GM15510 (cell line): Measurements from ENCODE around the gene VEZF1.

Source experiments
- POLR2A ChIP-seq: IDR thresholded peaks from 3 replicates; pipeline ENCODE4 v1.6.1; 2011; ENCODE audit warnings: borderline replicate concordance; ENCODE audit not compliant: insufficient read length; ENCODE audit errors: extremely low read depth

Gene VEZF1

GRCh38 chr17:57953705-57954396, 34.2 kb downstream of the VEZF1 start:
- no peak for TF ChIP-seq POLR2A

- no peak for TF ChIP-seq POLR2A
These were observed 34.8 kb downstream of the VEZF1 start for GRCh38 chr17:57953219-57953618.

GRCh38 chr17:57949649-57950048, 38.4 kb downstream of the VEZF1 start:
- TF ChIP-seq POLR2A: no peak

GRCh38 chr17:57948555-57949420, 39.3 kb downstream of the VEZF1 start:
- TF ChIP-seq POLR2A: no peak

- no peak for TF ChIP-seq POLR2A
These were observed 39.9 kb downstream of the VEZF1 start for GRCh38 chr17:57948169-57948554.

- TF ChIP-seq POLR2A: no peak
These were observed 40.7 kb downstream of the VEZF1 start for GRCh38 chr17:57947369-57947768.

- TF ChIP-seq POLR2A: no peak
These were observed 41.2 kb downstream of the VEZF1 start for GRCh38 chr17:57946798-57947358.

- TF ChIP-seq POLR2A: no peak
These were observed 41.9 kb downstream of the VEZF1 start for GRCh38 chr17:57945996-57946797.

- TF ChIP-seq POLR2A: no peak
These were observed 43.1 kb downstream of the VEZF1 start for GRCh38 chr17:57944908-57945307.

- no peak for TF ChIP-seq POLR2A
These were observed 44.4 kb downstream of the VEZF1 start for GRCh38 chr17:57943645-57944044.

GRCh38 chr17:57943140-57943539, 44.9 kb downstream of the VEZF1 start:
- no peak for TF ChIP-seq POLR2A

GRCh38 chr17:57941384-57942370, 46.4 kb downstream of the VEZF1 start:
- no peak for TF ChIP-seq POLR2A

GRCh38 chr17:57940653-57941329, 47.3 kb downstream of the VEZF1 start:
- no peak for TF ChIP-seq POLR2A

- TF ChIP-seq POLR2A: no peak
These were observed 47.8 kb downstream of the VEZF1 start for GRCh38 chr17:57940231-57940630.

- TF ChIP-seq POLR2A: no peak
These were observed 48.3 kb downstream of the VEZF1 start for GRCh38 chr17:57939797-57940196.
